Measurements from ENCODE around the gene EEFSEC. TPM values are rescaled to one million over a fixed set of nuclear protein-coding genes. Genes with fewer than 3 reads are reported as not detected.

Gene EEFSEC
- polyA plus RNA-seq, 1 donor (not counting 4 experiments of a cell fraction or from before 2014, with no cell fraction given) = 8.7 TPM

DNA sequence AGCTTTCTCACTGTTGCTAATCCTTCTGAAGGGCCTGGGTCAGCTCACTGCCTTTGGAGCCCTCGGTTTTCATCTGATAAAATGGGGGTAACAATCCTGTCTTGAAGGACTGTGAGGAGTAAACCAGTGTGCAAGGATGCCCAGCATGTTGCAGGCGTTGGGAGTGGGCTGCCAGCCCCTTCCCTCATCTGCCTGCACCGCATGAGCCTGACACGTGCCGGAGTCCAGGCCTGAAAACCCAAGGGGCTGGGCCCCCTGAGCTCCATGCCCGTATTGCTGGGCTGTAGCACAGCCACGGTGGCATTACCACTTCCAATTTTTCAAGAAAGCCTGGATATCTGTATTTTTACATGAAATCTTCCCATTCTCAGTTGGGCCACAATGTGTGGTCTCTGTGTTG is 215.3 kb downstream of the EEFSEC start:
- no peak for FAIRE-seq
- TF ChIP-seq, protein P1, sequence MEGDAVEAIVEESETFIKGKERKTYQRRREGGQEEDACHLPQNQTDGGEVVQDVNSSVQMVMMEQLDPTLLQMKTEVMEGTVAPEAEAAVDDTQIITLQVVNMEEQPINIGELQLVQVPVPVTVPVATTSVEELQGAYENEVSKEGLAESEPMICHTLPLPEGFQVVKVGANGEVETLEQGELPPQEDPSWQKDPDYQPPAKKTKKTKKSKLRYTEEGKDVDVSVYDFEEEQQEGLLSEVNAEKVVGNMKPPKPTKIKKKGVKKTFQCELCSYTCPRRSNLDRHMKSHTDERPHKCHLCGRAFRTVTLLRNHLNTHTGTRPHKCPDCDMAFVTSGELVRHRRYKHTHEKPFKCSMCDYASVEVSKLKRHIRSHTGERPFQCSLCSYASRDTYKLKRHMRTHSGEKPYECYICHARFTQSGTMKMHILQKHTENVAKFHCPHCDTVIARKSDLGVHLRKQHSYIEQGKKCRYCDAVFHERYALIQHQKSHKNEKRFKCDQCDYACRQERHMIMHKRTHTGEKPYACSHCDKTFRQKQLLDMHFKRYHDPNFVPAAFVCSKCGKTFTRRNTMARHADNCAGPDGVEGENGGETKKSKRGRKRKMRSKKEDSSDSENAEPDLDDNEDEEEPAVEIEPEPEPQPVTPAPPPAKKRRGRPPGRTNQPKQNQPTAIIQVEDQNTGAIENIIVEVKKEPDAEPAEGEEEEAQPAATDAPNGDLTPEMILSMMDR (optimal IDR thresholded peaks at IDR 0.05 in 1 of 3, IDR thresholded peaks at IDR 0.05 in 1 of 3, conservative IDR thresholded peaks at IDR 0.05 in 1 of 3; ENCODE audit: extremely low read depth in 1 of 3, insufficient read depth in 2 of 3, low read length in 3 of 3) = no peak
- no peak for TF ChIP-seq EZH2 (IDR thresholded peaks at IDR 0.05; ENCODE audit: low read length)
- H3K27ac ChIP-seq (ENCODE audit: control insufficient read depth, insufficient read depth, low read length) = no peak overlapping the region

DNA sequence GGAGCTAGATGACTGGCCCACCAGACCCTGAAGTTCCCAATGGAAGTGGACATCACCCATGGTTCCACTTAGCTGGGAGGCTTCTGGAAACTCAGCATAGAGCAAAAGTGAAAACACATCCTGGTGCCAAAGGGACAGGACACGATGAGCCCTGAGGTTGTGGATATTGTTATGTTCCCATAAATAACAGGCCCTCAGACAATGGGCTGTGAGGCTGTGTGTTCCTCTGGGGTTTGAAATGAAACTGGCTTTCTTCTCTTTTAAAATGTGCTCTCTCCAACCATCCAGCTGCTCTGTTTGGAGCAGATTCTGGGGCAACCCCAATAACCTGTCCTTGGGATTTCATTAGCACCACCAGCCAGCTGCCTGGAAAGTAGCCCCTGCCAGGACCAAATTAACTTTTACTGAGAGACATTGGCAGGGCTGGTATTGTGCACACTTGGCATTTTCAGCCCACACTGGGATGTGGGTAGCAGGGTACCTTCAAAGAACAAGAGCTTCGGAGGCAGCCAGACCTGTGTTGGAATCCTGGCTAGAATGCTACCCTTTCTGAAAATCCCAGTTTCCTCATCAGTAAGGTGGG is 215.9 kb downstream of the EEFSEC start:
- Histone ChIP-seq H3K36me3 (ENCODE audit: control insufficient read depth in 2 of 2, extremely low read depth in 1 of 2, insufficient read depth in 2 of 2, low read length in 2 of 2) (peaks cover 0 to 5% of the 10 kb centered on the region in 2 experiments), H4K20me1 (ENCODE audit: control insufficient read depth, extremely low read depth, insufficient read depth, low read length) (no peaks in the 10 kb centered on the region), H3K27me3 (ENCODE audit: control insufficient read depth, extremely low read depth, insufficient read depth, low read length) (no peaks in the 10 kb centered on the region), H3K9me3 (ENCODE audit: control insufficient read depth, low read depth, low read length) (no peaks in the 10 kb centered on the region), H3K4me3 (ENCODE audit: control insufficient read depth in 2 of 3, extremely low read depth in 1 of 3, insufficient read depth in 2 of 3, low read depth in 1 of 3, low read length in 3 of 3) (no peak overlapping the region), H3K79me2 (ENCODE audit: control insufficient read depth, insufficient read depth, low read length) (no peaks in the 10 kb centered on the region), H2AFZ (ENCODE audit: control insufficient read depth, low read length) (no peak overlapping the region), H3K9me1 (ENCODE audit: control insufficient read depth, extremely low read depth, insufficient read depth, low read length) (no peaks in the 10 kb centered on the region), H3K4me1 (ENCODE audit: control insufficient read depth, extremely low read depth, insufficient read depth, low read length) (no peaks in the 10 kb centered on the region), H3K27ac (ENCODE audit: control insufficient read depth, insufficient read depth, low read length) (no peak overlapping the region), H3K4me2 (ENCODE audit: control insufficient read depth, extremely low read depth, insufficient read depth, low read depth, low read length) (no peak overlapping the region), H3K9ac (ENCODE audit: control insufficient read depth, extremely low read depth, insufficient read depth, low read length) (no peak overlapping the region)
- no peak for TF ChIP-seq EZH2 (IDR thresholded peaks at IDR 0.05; ENCODE audit: low read length)
- TF ChIP-seq, protein P1 (optimal IDR thresholded peaks at IDR 0.05 in 1 of 3, IDR thresholded peaks at IDR 0.05 in 1 of 3, conservative IDR thresholded peaks at IDR 0.05 in 1 of 3; ENCODE audit: extremely low read depth in 1 of 3, insufficient read depth in 2 of 3, low read length in 3 of 3) = no peak
- FAIRE-seq (no peak), DNase-seq (ENCODE audit: low read depth, low spot score) (no peak)
- dilution Hi-C loops (cut with MboI; ENCODE audit: extremely low pct_ligation_motif_present, low sequenced_read_pairs) = no loop called here

More for the DNA sequence above, 215.3 kb downstream of the EEFSEC start:
- H3K9ac ChIP-seq (ENCODE audit: control insufficient read depth, extremely low read depth, insufficient read depth, low read length) = no peak overlapping the region
- DNase-seq (ENCODE audit: low read depth, low spot score) = no peak
- no peaks in the 10 kb centered on the region for H3K79me2 ChIP-seq (ENCODE audit: control insufficient read depth, insufficient read depth, low read length)
- H4K20me1 ChIP-seq (ENCODE audit: control insufficient read depth, extremely low read depth, insufficient read depth, low read length) = no peaks in the 10 kb centered on the region
- no peak overlapping the region for H3K4me2 ChIP-seq (ENCODE audit: control insufficient read depth, extremely low read depth, insufficient read depth, low read depth, low read length)
- no peak overlapping the region for H2AFZ ChIP-seq (ENCODE audit: control insufficient read depth, low read length)
- H3K36me3 ChIP-seq (ENCODE audit: control insufficient read depth in 2 of 2, extremely low read depth in 1 of 2, insufficient read depth in 2 of 2, low read length in 2 of 2) = peaks cover 0 to 5% of the 10 kb centered on the region in 2 experiments
- no peak overlapping the region for H3K4me3 ChIP-seq (ENCODE audit: control insufficient read depth in 2 of 3, extremely low read depth in 1 of 3, insufficient read depth in 2 of 3, low read depth in 1 of 3, low read length in 3 of 3)
- no peaks in the 10 kb centered on the region for H3K9me1 ChIP-seq (ENCODE audit: control insufficient read depth, extremely low read depth, insufficient read depth, low read length)
- no peaks in the 10 kb centered on the region for H3K4me1 ChIP-seq (ENCODE audit: control insufficient read depth, extremely low read depth, insufficient read depth, low read length)
- H3K9me3 ChIP-seq (ENCODE audit: control insufficient read depth, low read depth, low read length) = no peaks in the 10 kb centered on the region
- no peaks in the 10 kb centered on the region for H3K27me3 ChIP-seq (ENCODE audit: control insufficient read depth, extremely low read depth, insufficient read depth, low read length)
- dilution Hi-C loops (cut with MboI; ENCODE audit: extremely low pct_ligation_motif_present, low sequenced_read_pairs) = no loop called here
